Lung (tissue), 12 donors: ENCODE measurements around the gene FRMPD4. TPM values are rescaled to one million over a fixed set of nuclear protein-coding genes. Genes with fewer than 3 reads are reported as not detected.

Experiments used
- ATAC-seq: fragments of 200-7000 bp; cut with Tn5 transposase; one replicate; pipeline ENCODE4 v1.9.1; 2020; ENCODE audit warnings: moderate number of reproducible peaks; ENCODE audit not compliant: insufficient read depth, low FRiP score
- DNase-seq, 3 donors: peaks; one replicate each; pipeline ENCODE4 v3.0.0-alpha.2; 2013 to 2017
- H3K27ac ChIP-seq, 2 donors: one replicate each; pipeline ENCODE4 v1.5.1; 2013; ENCODE audit warnings: mild to moderate bottlenecking in 2 of 2, moderate library complexity in 2 of 2, control low read depth in 1 of 2, inconsistent platforms in 1 of 2, low read depth in 1 of 2, low read length in 1 of 2
- H3K27me3 ChIP-seq, 3 donors: one replicate each; pipeline ENCODE4 v1.5.1; 2013; ENCODE audit warnings: low read length in 2 of 3; ENCODE audit not compliant: control insufficient read depth in 3 of 3, insufficient read depth in 3 of 3
- H3K36me3 ChIP-seq, 4 donors: one replicate each; pipeline ENCODE4 v1.5.1; 2013; ENCODE audit warnings: low read length in 4 of 4, mild to moderate bottlenecking in 1 of 4, moderate library complexity in 1 of 4; ENCODE audit not compliant: control insufficient read depth in 4 of 4, insufficient read depth in 4 of 4
- H3K4me1 ChIP-seq, 5 donors: one replicate each; pipeline ENCODE4 v1.5.1; 2013; ENCODE audit warnings: low read length in 5 of 5, mild to moderate bottlenecking in 2 of 5, moderate library complexity in 1 of 5; ENCODE audit not compliant: control insufficient read depth in 5 of 5, insufficient read depth in 5 of 5
- H3K4me3 ChIP-seq: one replicate; pipeline ENCODE4 v1.5.1; 2013; ENCODE audit warnings: mild to moderate bottlenecking, control low read depth, moderate library complexity
- H3K9ac ChIP-seq, 2 donors: one replicate each; pipeline ENCODE4 v1.5.1; 2013; ENCODE audit warnings: low read length in 2 of 2, control low read depth in 1 of 2; ENCODE audit not compliant: insufficient read depth in 1 of 2
- H3K9me3 ChIP-seq, 4 donors: one replicate each; pipeline ENCODE4 v1.5.1; 2013; ENCODE audit warnings: low read length in 3 of 4, mild to moderate bottlenecking in 1 of 4, moderate library complexity in 1 of 4; ENCODE audit not compliant: control insufficient read depth in 4 of 4, insufficient read depth in 3 of 4
- WGBS, 2 donors: extraction: QIAGEN DNeasy Blood & Tissue Kit; methylation state at CpG; one replicate each; pipeline ENCODE4 v1.1.7; 2013; 5-methylcytosine and 5-hydroxymethylcytosine counted together
- polyA plus RNA-seq, 2 donors: library from polyadenylated mRNA; stranded (reverse); fragments of 200-250 nt; gene quantifications; one replicate each; pipeline ENCODE4 v1.2.1, GENCODE V29; 2013
- total RNA-seq, 2 donors: library from RNA; depleted of rRNA in 1 of 2; stranded (reverse); fragments of >200 nt in 1 of 2; gene quantifications; one replicate each; pipeline ENCODE4 v1.2.1, GENCODE V29; 2014 to 2021
- TF ChIP-seq, protein P1 (sequence below): IDR thresholded peaks from 2 replicates; pipeline ENCODE4 v1.5.1; 2012; ENCODE audit warnings: mild to moderate bottlenecking; ENCODE audit errors: control extremely low read depth, extremely low read depth
- donor health status: control.
- donor health status: control.
- donor health status: Bipolar disorder and iron deficiency.
- donor health status: healthy.
- donor health status: DM: yes; HTN: yes; CAD: no.

FRMPD4 gene
- total and polyA plus RNA-seq, 4 donors: 0.01 to 0.43 (median 0.03) TPM

DNA sequence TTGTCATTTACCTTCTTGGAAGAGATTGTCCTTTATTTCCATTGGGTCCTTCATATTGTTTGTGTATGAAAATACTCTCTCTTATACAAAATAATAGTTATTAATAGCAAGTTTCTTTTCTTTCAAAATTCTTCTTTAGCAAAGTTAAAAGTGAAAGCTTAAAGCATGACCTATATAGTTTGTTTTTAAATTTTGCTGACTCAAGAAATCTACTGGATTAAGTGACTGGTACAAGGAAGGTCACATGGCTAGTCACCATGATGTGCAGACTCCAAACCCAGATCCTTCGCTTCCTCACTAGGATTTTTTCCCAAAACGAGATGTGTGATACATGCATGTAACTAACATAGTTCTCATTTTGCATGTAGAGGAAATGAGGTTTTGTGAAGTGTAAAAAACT lies 322.7 kb downstream of the FRMPD4 start:
- no peak for DNase-seq
- no peaks in the 10 kb centered on the region for H3K36me3 ChIP-seq
- H3K9ac ChIP-seq: no peak overlapping the region
- H3K4me1 ChIP-seq: no peaks in the 10 kb centered on the region
- H3K9me3 ChIP-seq: peaks cover 0 to 2% (median 0%) of the 10 kb centered on the region in 4 donors
- H3K4me3 ChIP-seq: no peak overlapping the region
- ATAC-seq: no peak
- TF ChIP-seq, protein P1, sequence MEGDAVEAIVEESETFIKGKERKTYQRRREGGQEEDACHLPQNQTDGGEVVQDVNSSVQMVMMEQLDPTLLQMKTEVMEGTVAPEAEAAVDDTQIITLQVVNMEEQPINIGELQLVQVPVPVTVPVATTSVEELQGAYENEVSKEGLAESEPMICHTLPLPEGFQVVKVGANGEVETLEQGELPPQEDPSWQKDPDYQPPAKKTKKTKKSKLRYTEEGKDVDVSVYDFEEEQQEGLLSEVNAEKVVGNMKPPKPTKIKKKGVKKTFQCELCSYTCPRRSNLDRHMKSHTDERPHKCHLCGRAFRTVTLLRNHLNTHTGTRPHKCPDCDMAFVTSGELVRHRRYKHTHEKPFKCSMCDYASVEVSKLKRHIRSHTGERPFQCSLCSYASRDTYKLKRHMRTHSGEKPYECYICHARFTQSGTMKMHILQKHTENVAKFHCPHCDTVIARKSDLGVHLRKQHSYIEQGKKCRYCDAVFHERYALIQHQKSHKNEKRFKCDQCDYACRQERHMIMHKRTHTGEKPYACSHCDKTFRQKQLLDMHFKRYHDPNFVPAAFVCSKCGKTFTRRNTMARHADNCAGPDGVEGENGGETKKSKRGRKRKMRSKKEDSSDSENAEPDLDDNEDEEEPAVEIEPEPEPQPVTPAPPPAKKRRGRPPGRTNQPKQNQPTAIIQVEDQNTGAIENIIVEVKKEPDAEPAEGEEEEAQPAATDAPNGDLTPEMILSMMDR: no peak
- peaks cover 0 to 9% (median 7%) of the 10 kb centered on the region in 3 donors for H3K27me3 ChIP-seq
- WGBS, 2 donors: 78 to 90% methylated on average over 2 of the region's 2 CpGs
- no peak overlapping the region for H3K27ac ChIP-seq

DNA sequence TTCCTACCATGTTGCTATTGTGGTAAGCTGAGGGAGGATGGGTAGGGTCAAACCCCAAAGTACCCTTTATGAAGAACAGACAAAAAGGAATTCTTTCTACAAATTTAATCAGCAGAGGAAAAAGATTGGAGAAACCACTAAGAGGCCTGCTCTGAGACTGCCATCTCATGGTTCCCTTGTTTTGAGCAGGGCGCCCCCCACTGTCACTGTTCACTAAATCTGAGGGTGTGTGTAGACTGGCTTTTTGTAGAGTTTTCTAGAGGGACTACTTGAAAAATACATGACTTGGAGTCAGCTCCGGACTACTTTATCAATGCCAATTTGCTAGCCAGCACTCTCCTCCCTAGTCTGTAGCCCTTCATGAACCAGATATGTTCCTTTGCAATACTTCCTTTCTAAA lies 324.8 kb downstream of the FRMPD4 start:
- Histone ChIP-seq H3K36me3 (no peaks in the 10 kb centered on the region), H3K9ac (no peak overlapping the region), H3K4me3 (no peak overlapping the region), H3K27ac (no peak overlapping the region), H3K27me3 (peaks cover 0 to 13% (median 11%) of the 10 kb centered on the region in 3 donors), H3K9me3 (peaks cover 0 to 2% (median 0%) of the 10 kb centered on the region in 4 donors), H3K4me1 (no peaks in the 10 kb centered on the region)
- TF ChIP-seq, protein P1: no peak
- DNase-seq: no peak
- WGBS, 2 donors: 71 to 100% methylated on average over 2 of the region's 2 CpGs
- no peak for ATAC-seq

DNA sequence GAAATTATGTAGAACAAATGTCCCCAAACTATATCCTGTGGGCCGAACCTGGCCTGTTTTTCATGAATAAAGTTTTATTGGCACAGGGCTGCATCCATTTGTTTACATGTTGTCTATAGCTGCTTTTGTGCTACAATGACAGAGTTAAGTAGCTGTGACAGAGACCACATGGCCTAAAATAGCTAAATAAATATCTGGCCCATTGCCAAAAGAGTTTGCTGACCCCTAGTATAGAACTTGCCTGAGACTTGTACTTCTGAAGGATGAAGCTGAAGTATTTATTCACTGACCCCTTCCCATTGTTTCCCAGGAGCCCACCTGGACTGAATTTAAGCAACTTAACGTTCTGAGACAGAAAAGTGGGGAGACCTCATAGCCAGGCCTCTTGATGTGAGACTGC lies 325.6 kb downstream of the FRMPD4 start:
- TF ChIP-seq, protein P1: no peak
- no peak for ATAC-seq
- H3K9me3 ChIP-seq: no peaks in the 10 kb centered on the region

DNA sequence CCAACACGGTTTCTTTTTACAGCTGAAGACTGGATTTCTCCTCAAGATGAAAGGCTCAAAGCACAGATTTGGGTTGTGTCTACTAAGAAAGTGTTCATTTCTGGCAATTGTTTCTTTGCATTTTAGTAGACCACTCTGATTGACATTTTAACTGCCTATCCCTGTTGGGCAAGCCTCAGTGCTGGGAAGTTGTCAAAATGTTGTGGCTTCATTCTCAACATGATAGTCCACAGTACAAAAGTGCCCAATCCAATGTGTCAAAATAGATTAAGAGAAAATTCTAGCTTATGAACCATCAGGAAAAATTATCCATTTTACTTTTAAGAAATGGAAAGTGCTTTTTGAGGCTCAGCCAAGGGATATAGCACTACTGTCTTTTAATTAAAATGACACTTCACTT lies 329.0 kb downstream of the FRMPD4 start:
- Histone ChIP-seq H3K9me3 (no peaks in the 10 kb centered on the region), H3K4me1 (no peaks in the 10 kb centered on the region), H3K9ac (no peak overlapping the region), H3K27me3 (peaks cover 0 to 14% (median 13%) of the 10 kb centered on the region in 3 donors), H3K4me3 (no peak overlapping the region), H3K36me3 (no peaks in the 10 kb centered on the region), H3K27ac (no peak overlapping the region)
- ATAC-seq (no peak), DNase-seq (no peak)
- WGBS, 2 donors: 56 to 89% methylated on average over 1 of the region's 1 CpG
- TF ChIP-seq, protein P1: no peak

More for the DNA sequence above, 325.6 kb downstream of the FRMPD4 start:
- Histone ChIP-seq H3K36me3 (no peaks in the 10 kb centered on the region), H3K4me1 (no peaks in the 10 kb centered on the region), H3K27me3 (peaks cover 0 to 14% (median 13%) of the 10 kb centered on the region in 3 donors), H3K27ac (no peak overlapping the region), H3K9ac (no peak overlapping the region), H3K4me3 (no peak overlapping the region)
- 61 to 84% methylated on average over 2 of the region's 2 CpGs for WGBS, 2 donors
- no peak for DNase-seq
